ENCODE measurements around the gene AKR1B15.
"Not testable (repeated sequence)": the region's sequence is repeated elsewhere in the genome, so short reads cannot be mapped to it uniquely, and the experiment has no call there.

The AKR1B15 gene

DNA sequence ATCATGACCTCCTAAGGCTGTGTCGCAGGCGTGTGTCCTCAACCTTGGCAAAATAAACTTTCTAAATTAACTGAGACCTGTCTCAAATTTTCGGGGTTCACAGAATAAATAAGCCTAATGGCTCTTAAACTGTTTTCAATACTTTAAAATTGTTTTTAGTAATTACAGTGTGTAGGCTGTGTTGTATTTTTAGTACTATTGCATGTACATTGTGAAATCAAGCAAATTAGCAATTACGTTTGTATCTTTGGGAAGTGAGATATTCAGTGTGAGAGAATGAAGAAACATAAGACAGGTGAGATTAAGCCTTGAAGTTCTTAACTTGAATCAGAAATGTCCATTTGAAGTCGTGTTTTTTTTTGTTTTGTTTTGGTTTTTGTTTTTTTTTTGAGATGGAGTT lies 26.3 kb upstream of the AKR1B15 start:
- H3K27ac ChIP-seq = no peak overlapping the region
- no peak for TF ChIP-seq ZFX (IDR thresholded peaks at IDR 0.05)
- TF ChIP-seq CTCF (conservative IDR thresholded peaks at IDR 0.05) = no peak

GRCh38 chr7:134525449-134525848 lies 23.5 kb upstream of the AKR1B15 start:
- not testable (repeated sequence) for H3K27ac ChIP-seq

- H3K27ac ChIP-seq = not testable (repeated sequence)
Measured at GRCh38 chr7:134526552-134527248, 22.2 kb upstream of the AKR1B15 start.

- no peak overlapping the region for H3K27ac ChIP-seq
- TF ChIP-seq CTCF (conservative IDR thresholded peaks at IDR 0.05) (no peak), ZFX (IDR thresholded peaks at IDR 0.05) (no peak)
Measured at GRCh38 chr7:134527979-134528371, 20.9 kb upstream of the AKR1B15 start.

GRCh38 chr7:134528749-134529148 lies 20.2 kb upstream of the AKR1B15 start:
- H3K27ac ChIP-seq = no peak overlapping the region
- no peak for TF ChIP-seq CTCF (conservative IDR thresholded peaks at IDR 0.05)
- no peak for TF ChIP-seq ZFX (IDR thresholded peaks at IDR 0.05)

- no peak overlapping the region for H3K27ac ChIP-seq
- TF ChIP-seq CTCF (conservative IDR thresholded peaks at IDR 0.05) (no peak), ZFX (IDR thresholded peaks at IDR 0.05) (no peak)
Measured at GRCh38 chr7:134530460-134530859, 18.4 kb upstream of the AKR1B15 start.

GRCh38 chr7:134532180-134532953 lies 16.5 kb upstream of the AKR1B15 start:
- H3K27ac ChIP-seq = no peak overlapping the region
- TF ChIP-seq CTCF (conservative IDR thresholded peaks at IDR 0.05) = no peak
- no peak for TF ChIP-seq ZFX (IDR thresholded peaks at IDR 0.05)

DNA sequence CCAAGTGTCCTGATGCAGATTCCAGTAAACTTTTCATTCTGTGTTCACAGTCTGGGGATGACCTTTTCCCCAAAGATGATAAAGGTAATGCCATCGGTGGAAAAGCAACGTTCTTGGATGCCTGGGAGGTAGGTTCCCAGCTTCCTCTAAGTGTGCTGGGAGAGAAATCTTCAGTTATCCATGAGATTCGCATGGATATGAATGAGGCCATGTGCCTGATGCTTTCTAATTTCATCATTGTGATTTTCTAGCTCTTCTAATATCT lies 16.0 kb upstream of the AKR1B15 start:
- TF ChIP-seq ZFX (IDR thresholded peaks at IDR 0.05) = no peak
- TF ChIP-seq CTCF (conservative IDR thresholded peaks at IDR 0.05) = no peak
- H3K27ac ChIP-seq = no peak overlapping the region

Data from C4-2B (cell line).